Measurements from ENCODE around the gene TFF3. TPM values are rescaled to one million over a fixed set of nuclear protein-coding genes. Genes with fewer than 3 reads are reported as not detected.
A peak's percentile ranks its signal among the peaks of the same experiment; 100 is the strongest.

The TFF3 gene
- total and polyA plus RNA-seq, 2 donors, result 5.1 to 13.6 TPM

GRCh38 chr21:42304556-42305454, 10.4 kb downstream of the TFF3 start:
- no peak for DNase-seq (ENCODE audit: low read depth in 6 of 9, low spot score in 9 of 9)
- Histone ChIP-seq H3K9me3 (ENCODE audit: control insufficient read depth in 2 of 2, insufficient read depth in 1 of 2, low read length in 1 of 2) (no peaks in the 10 kb centered on the region), H3K27ac (ENCODE audit: low read depth in 1 of 2, low read length in 1 of 2) (no peak overlapping the region), H3K27me3 (ENCODE audit: control insufficient read depth in 2 of 2, insufficient read depth in 1 of 2, low read length in 1 of 2) (peaks cover 0 to 2% of the 10 kb centered on the region in 2 donors), H3K4me1 (ENCODE audit: control insufficient read depth in 2 of 2, insufficient read depth in 2 of 2, low read length in 2 of 2) (peaks cover 11 to 65% of the 10 kb centered on the region in 2 donors), H3K4me3 (ENCODE audit: low read length in 2 of 2) (no peak overlapping the region), H3K36me3 (ENCODE audit: control insufficient read depth in 2 of 2, insufficient read depth in 2 of 2, low read length in 1 of 2) (no peaks in the 10 kb centered on the region)
- WGBS, result 97% methylated on average over 22 of the region's 22 CpGs

DNA sequence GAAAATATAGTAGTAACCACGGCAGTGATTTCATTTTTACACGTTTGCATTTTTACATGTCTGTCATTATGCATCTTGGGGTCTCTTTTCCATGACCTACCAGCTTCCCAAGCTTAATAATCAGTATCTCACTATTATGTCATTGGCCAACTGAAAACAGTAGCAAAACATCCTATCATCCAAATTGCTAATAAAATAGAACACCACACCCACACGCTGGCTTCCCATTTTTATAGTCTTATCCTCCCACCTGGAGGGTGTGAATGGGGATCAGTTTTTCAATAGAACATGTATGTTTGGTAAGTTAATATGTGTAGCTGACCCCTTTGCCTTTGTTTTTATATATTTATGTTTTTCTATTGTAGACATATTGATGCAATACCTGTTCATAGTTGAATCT, 11.8 kb downstream of the TFF3 start:
- no peak overlapping the region for H3K27ac ChIP-seq (ENCODE audit: low read depth in 1 of 2, low read length in 1 of 2)
- 83% methylated on average over 3 of the region's 3 CpGs for WGBS

DNA sequence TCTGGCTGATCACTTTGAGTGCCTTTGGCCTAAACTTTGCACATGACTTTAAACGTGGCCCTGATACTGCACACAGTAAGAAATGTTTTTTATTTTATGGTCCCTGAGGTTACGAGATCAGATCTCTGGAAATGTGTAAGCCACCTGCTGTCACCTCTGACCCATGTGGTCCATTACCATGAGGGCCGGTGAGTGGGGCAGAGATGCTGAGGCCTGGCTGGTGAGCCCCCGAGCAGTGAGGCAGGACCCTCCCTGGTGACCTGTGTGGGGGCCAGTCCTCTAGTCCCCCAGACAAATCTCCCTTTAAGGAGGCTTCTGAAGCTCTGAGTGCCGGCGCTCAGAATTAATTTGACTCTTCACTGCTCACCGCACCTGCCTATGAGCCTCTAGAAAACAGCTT, 12.4 kb downstream of the TFF3 start:
- H3K4me1 ChIP-seq (ENCODE audit: control insufficient read depth in 2 of 2, insufficient read depth in 2 of 2, low read length in 2 of 2), result peaks cover 17 to 67% of the 10 kb centered on the region in 2 donors

More for the DNA sequence above, 11.8 kb downstream of the TFF3 start:
- H3K4me3 ChIP-seq (ENCODE audit: low read length in 2 of 2), result no peak overlapping the region
- peaks cover 0 to 2% of the 10 kb centered on the region in 2 donors for H3K27me3 ChIP-seq (ENCODE audit: control insufficient read depth in 2 of 2, insufficient read depth in 1 of 2, low read length in 1 of 2)
- peaks cover 17 to 68% of the 10 kb centered on the region in 2 donors for H3K4me1 ChIP-seq (ENCODE audit: control insufficient read depth in 2 of 2, insufficient read depth in 2 of 2, low read length in 2 of 2)
- peaks cover 0 to 3% of the 10 kb centered on the region in 2 donors for H3K36me3 ChIP-seq (ENCODE audit: control insufficient read depth in 2 of 2, insufficient read depth in 2 of 2, low read length in 1 of 2)
- no peaks in the 10 kb centered on the region for H3K9me3 ChIP-seq (ENCODE audit: control insufficient read depth in 2 of 2, insufficient read depth in 1 of 2, low read length in 1 of 2)
- DNase-seq (ENCODE audit: low read depth in 6 of 9, low spot score in 9 of 9), result no peak

GRCh38 chr21:42302076-42302650, 13.0 kb downstream of the TFF3 start:
- peaks cover 0 to under 1% of the 10 kb centered on the region in 2 donors for H3K27me3 ChIP-seq (ENCODE audit: control insufficient read depth in 2 of 2, insufficient read depth in 1 of 2, low read length in 1 of 2)
- peaks cover 15 to 68% of the 10 kb centered on the region in 2 donors for H3K4me1 ChIP-seq (ENCODE audit: control insufficient read depth in 2 of 2, insufficient read depth in 2 of 2, low read length in 2 of 2)
- H3K36me3 ChIP-seq (ENCODE audit: control insufficient read depth in 2 of 2, insufficient read depth in 2 of 2, low read length in 1 of 2), result peaks cover 2 to 3% of the 10 kb centered on the region in 2 donors
- no peak overlapping the region for H3K4me3 ChIP-seq (ENCODE audit: low read length in 2 of 2)
- WGBS, result 88% methylated on average over 12 of the region's 12 CpGs
- no peaks in the 10 kb centered on the region for H3K9me3 ChIP-seq (ENCODE audit: control insufficient read depth in 2 of 2, insufficient read depth in 1 of 2, low read length in 1 of 2)
- H3K27ac ChIP-seq (ENCODE audit: low read depth in 1 of 2, low read length in 1 of 2), result peak overlapping the region in 1 of 2 donors; percentile 2
- no peak for DNase-seq (ENCODE audit: low read depth in 6 of 9, low spot score in 9 of 9)

More for the DNA sequence above, 12.4 kb downstream of the TFF3 start:
- DNase-seq (ENCODE audit: low read depth in 6 of 9, low spot score in 9 of 9), result no peak
- H3K9me3 ChIP-seq (ENCODE audit: control insufficient read depth in 2 of 2, insufficient read depth in 1 of 2, low read length in 1 of 2), result no peaks in the 10 kb centered on the region
- peaks cover 0 to 2% of the 10 kb centered on the region in 2 donors for H3K27me3 ChIP-seq (ENCODE audit: control insufficient read depth in 2 of 2, insufficient read depth in 1 of 2, low read length in 1 of 2)
- H3K4me3 ChIP-seq (ENCODE audit: low read length in 2 of 2), result no peak overlapping the region
- H3K36me3 ChIP-seq (ENCODE audit: control insufficient read depth in 2 of 2, insufficient read depth in 2 of 2, low read length in 1 of 2), result peaks cover 0 to 3% of the 10 kb centered on the region in 2 donors
- 85% methylated on average over 7 of the region's 7 CpGs for WGBS
- peak overlapping the region in 1 of 2 donors; percentile 2 for H3K27ac ChIP-seq (ENCODE audit: low read depth in 1 of 2, low read length in 1 of 2)

DNA sequence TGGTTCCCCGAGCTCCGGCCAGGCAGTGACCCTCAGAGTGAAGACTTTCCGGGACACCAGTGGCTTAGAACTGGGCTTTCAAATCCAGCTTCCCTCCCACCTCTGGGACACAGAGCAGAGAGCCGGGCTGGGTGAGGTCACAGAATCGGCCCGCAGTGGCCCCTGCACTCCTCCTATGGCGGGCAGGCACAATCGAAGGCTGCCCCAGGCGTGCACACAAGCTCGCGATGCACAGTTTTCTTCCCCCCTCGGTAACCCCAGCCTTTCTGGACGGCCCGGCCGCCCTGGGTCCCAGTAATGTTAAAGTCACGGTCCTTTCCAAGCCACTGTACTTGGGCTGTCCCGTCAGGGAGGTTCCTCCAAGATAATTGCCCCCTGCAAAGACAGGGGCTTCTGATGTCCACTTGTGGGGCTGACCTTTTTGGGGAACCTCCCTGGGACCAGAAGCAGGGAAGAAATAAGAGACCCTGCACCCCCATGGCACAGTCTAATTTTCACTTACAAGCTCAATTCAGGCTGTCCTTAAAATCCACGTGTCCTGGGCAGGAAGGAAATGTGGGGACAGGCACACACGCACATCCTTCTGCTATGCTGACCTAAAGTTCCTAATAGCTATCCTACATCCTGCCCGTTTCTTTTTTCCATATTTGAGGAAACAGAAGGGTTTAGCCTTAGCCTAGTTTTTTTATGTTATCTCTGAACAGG, 13.7 kb downstream of the TFF3 start:
- no peak overlapping the region for H3K27ac ChIP-seq (ENCODE audit: low read depth in 1 of 2, low read length in 1 of 2)
- H3K9me3 ChIP-seq (ENCODE audit: control insufficient read depth in 2 of 2, insufficient read depth in 1 of 2, low read length in 1 of 2), result no peaks in the 10 kb centered on the region
- H3K27me3 ChIP-seq (ENCODE audit: control insufficient read depth in 2 of 2, insufficient read depth in 1 of 2, low read length in 1 of 2), result no peaks in the 10 kb centered on the region
- H3K4me3 ChIP-seq (ENCODE audit: low read length in 2 of 2), result no peak overlapping the region
- no peak for DNase-seq (ENCODE audit: low read depth in 6 of 9, low spot score in 9 of 9)
- peaks cover 3 to 7% of the 10 kb centered on the region in 2 donors for H3K36me3 ChIP-seq (ENCODE audit: control insufficient read depth in 2 of 2, insufficient read depth in 2 of 2, low read length in 1 of 2)
- WGBS, result 92% methylated on average over 20 of the region's 20 CpGs
- H3K4me1 ChIP-seq (ENCODE audit: control insufficient read depth in 2 of 2, insufficient read depth in 2 of 2, low read length in 2 of 2), result peaks cover 8 to 68% of the 10 kb centered on the region in 2 donors

DNA sequence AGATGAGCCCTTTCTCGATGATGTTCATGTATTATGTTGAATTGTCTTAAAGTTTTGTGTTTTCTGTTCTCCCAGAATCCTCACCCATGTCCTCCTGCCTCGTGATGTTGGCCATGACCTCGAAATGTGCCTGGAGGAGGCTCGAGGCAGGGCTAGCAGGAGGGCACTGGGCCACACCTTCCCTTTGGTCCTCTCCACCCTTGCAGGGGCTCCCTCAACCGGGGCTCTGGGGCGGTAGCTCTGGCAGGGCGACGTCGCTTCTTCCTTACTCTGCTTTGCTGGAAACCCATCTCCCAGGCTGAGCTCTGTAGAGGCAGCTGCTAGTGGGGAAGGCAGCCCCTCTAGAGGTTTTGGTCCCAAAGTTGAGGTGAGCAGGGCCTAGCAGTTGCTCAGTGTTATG, 14.3 kb downstream of the TFF3 start:
- Histone ChIP-seq H3K27ac (ENCODE audit: low read depth in 1 of 2, low read length in 1 of 2) (no peak overlapping the region), H3K9me3 (ENCODE audit: control insufficient read depth in 2 of 2, insufficient read depth in 1 of 2, low read length in 1 of 2) (no peaks in the 10 kb centered on the region)
- DNase-seq (ENCODE audit: low read depth in 6 of 9, low spot score in 9 of 9), result no peak

GRCh38 chr21:42300045-42300583, 15.1 kb downstream of the TFF3 start:
- H3K36me3 ChIP-seq (ENCODE audit: control insufficient read depth in 2 of 2, insufficient read depth in 2 of 2, low read length in 1 of 2), result peaks cover 5 to 14% of the 10 kb centered on the region in 2 donors
- H3K4me1 ChIP-seq (ENCODE audit: control insufficient read depth in 2 of 2, insufficient read depth in 2 of 2, low read length in 2 of 2), result peaks cover 8 to 77% of the 10 kb centered on the region in 2 donors
- no peaks in the 10 kb centered on the region for H3K27me3 ChIP-seq (ENCODE audit: control insufficient read depth in 2 of 2, insufficient read depth in 1 of 2, low read length in 1 of 2)
- no peak overlapping the region for H3K27ac ChIP-seq (ENCODE audit: low read depth in 1 of 2, low read length in 1 of 2)
- H3K9me3 ChIP-seq (ENCODE audit: control insufficient read depth in 2 of 2, insufficient read depth in 1 of 2, low read length in 1 of 2), result no peaks in the 10 kb centered on the region
- no peak for DNase-seq (ENCODE audit: low read depth in 6 of 9, low spot score in 9 of 9)
- WGBS, result 95% methylated on average over 7 of the region's 7 CpGs
- no peak overlapping the region for H3K4me3 ChIP-seq (ENCODE audit: low read length in 2 of 2)

More for the DNA sequence above, 14.3 kb downstream of the TFF3 start:
- no peaks in the 10 kb centered on the region for H3K27me3 ChIP-seq (ENCODE audit: control insufficient read depth in 2 of 2, insufficient read depth in 1 of 2, low read length in 1 of 2)
- no peak overlapping the region for H3K4me3 ChIP-seq (ENCODE audit: low read length in 2 of 2)
- H3K36me3 ChIP-seq (ENCODE audit: control insufficient read depth in 2 of 2, insufficient read depth in 2 of 2, low read length in 1 of 2), result peaks cover 3 to 13% of the 10 kb centered on the region in 2 donors
- WGBS, result 98% methylated on average over 9 of the region's 9 CpGs
- peaks cover 8 to 69% of the 10 kb centered on the region in 2 donors for H3K4me1 ChIP-seq (ENCODE audit: control insufficient read depth in 2 of 2, insufficient read depth in 2 of 2, low read length in 2 of 2)

GRCh38 chr21:42299324-42300044, 15.7 kb downstream of the TFF3 start:
- 92% methylated on average over 20 of the region's 20 CpGs for WGBS
- Histone ChIP-seq H3K27me3 (ENCODE audit: control insufficient read depth in 2 of 2, insufficient read depth in 1 of 2, low read length in 1 of 2) (no peaks in the 10 kb centered on the region), H3K27ac (ENCODE audit: low read depth in 1 of 2, low read length in 1 of 2) (no peak overlapping the region), H3K9me3 (ENCODE audit: control insufficient read depth in 2 of 2, insufficient read depth in 1 of 2, low read length in 1 of 2) (no peaks in the 10 kb centered on the region), H3K4me3 (ENCODE audit: low read length in 2 of 2) (no peak overlapping the region), H3K4me1 (ENCODE audit: control insufficient read depth in 2 of 2, insufficient read depth in 2 of 2, low read length in 2 of 2) (peaks cover 8 to 77% of the 10 kb centered on the region in 2 donors), H3K36me3 (ENCODE audit: control insufficient read depth in 2 of 2, insufficient read depth in 2 of 2, low read length in 1 of 2) (peaks cover 8 to 19% of the 10 kb centered on the region in 2 donors)
- DNase-seq (ENCODE audit: low read depth in 6 of 9, low spot score in 9 of 9), result peak in 1 of 9 donors; percentile 64

Data from thymus (tissue), 11 donors.